ENCODE data around the gene ITGA5.

DNA sequence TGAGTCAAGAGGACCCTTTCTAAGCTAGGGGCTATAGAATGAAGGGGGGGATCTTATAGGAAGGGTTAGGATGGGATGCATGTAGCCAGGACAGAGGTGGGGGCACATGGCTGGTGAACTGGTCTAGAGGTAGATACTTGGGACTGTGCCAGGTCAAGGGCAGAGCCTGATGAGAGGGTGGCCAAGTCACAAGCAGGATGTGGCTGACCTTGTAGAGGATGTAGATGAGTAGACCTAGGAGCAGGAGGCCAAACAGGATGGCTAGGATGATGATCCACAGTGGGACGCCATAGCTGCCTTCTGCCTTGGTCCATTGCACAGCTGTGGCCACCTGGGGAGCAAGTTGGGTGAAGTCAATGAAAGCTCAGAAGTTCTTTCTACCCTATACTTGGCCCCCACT is 21.9 kb downstream of the ITGA5 start:
- TF ChIP-seq, protein P1, sequence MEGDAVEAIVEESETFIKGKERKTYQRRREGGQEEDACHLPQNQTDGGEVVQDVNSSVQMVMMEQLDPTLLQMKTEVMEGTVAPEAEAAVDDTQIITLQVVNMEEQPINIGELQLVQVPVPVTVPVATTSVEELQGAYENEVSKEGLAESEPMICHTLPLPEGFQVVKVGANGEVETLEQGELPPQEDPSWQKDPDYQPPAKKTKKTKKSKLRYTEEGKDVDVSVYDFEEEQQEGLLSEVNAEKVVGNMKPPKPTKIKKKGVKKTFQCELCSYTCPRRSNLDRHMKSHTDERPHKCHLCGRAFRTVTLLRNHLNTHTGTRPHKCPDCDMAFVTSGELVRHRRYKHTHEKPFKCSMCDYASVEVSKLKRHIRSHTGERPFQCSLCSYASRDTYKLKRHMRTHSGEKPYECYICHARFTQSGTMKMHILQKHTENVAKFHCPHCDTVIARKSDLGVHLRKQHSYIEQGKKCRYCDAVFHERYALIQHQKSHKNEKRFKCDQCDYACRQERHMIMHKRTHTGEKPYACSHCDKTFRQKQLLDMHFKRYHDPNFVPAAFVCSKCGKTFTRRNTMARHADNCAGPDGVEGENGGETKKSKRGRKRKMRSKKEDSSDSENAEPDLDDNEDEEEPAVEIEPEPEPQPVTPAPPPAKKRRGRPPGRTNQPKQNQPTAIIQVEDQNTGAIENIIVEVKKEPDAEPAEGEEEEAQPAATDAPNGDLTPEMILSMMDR (IDR thresholded peaks at IDR 0.05) = no peak
- TF ChIP-seq POLR2A (IDR thresholded peaks at IDR 0.05) = no peak
